GM21786 (cell line): ENCODE data around the gene ZGPAT.
"Not testable (repeated sequence)": the region's sequence is repeated elsewhere in the genome, so short reads cannot be mapped to it uniquely, and the experiment has no call there.

Source experiments
- ATAC-seq: cut with Tn5 transposase; IDR thresholded peaks from one replicate; pipeline ENCODE4 v1.9.1; 2021; ENCODE audit not compliant: unreplicated experiment

The ZGPAT gene

DNA sequence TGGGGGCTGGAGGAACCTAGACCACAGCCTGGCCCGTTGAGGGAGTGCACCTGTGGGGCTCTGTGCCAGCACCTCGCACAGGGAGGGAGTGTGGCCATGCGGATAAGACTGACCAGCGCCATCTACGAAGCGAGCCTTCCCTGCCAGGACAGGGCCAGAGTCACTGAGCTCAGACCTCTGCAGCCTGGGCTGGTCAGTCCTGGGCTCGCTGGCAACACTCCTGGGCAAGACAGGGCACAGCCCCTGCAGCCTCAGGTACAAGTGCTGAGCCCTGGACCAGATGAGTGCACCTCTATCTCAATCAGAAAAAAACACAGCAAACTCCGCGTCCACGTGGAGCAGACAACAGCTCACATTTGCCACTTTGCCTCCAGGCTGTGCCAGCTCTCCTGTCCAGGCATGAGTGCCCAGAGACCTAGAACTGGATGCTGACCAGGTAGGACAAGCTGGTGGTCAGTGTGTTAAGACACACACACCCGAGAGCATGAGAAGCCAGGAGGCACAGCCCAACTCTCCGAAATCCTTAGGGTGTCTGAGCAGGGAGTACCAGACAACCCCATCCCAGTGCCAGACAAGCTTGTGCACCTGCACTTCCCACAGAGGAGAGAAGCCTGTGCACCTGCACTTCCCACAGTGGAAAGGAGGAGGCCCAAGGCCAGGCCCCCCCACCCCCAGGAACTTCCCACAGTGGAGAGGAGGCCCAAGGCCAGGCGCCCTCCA is 4.9 kb upstream of the ZGPAT start:
- ATAC-seq = no peak

DNA sequence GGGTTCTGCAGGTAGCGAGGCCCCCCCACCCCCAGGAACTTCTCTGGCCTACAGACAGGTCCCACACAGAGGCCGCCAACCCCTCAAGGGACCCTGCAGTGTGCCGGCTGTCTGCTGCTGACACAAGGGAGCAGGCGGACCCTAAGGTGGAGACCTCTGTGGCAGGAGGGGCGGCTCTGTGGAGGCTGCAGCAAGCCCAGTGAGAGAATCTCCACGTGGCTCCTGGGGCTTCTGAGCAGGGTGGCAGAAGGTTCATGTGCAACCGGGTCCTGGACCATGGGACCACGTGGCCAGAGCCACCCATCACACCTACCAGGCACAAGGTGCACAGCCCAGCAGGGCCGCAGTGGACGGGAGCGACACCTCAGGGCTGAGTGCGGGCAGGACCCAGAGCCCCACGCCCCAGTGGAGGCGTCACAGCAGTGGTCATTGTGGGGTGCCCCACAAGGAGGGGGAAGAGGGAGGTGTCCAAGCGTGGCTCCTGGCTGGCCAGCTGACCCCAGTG is 4.3 kb upstream of the ZGPAT start:
- no peak for ATAC-seq

DNA sequence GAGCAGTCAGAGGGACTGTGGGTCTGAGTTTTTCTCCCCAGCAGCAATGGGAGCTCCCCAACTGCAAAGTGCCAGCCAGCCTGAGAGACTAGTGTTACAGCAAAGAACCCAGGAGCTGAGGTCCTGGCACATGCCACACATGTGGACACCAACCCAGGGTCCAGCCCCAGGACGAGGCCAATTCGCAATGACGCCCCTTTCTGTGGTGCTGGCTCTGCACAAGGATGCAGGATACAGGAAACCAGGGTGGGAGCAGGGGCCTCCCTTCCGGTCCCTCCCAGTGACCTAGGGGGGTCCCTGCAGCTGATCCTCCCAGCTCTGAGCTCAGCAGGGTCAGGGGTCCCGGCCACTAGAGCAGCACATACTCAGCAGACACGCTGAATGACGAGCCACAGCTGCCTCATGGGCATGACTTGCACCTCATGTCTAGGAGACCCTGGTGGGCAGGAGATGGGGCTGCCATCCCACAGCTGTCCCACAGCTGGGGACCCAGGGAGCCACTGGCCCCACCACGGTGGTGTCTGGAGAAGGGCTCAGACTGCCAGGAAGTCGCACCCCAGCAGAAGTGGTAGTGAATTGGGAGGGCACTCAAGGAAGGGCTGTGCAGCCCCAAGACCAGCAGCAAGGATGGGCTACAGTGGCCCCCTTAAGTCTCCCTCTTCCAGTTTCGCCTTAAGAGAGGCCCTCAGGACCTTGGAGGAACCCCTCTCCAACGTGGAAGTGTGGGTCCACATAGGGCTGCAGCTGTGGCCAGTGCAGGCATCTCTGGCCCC is 3.7 kb upstream of the ZGPAT start:
- no peak for ATAC-seq

DNA sequence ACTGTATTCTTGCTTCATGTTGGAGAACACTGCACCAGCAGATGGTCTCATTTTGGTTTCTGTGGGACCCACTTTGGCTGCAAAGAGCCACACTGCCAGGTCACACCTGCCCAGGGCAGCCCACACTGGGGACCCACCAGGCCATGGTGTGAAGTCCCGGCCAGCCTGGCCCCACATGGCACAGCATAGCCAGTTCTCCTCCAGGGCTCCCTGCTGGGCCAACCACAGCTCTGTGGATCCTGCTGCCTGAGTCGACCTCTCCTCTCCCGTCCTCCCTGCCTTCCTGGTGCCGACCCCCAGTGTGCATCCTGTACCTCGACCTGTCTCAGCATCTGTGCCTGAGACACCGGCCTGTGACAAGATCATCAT is 3.1 kb upstream of the ZGPAT start:
- ATAC-seq = no peak

DNA sequence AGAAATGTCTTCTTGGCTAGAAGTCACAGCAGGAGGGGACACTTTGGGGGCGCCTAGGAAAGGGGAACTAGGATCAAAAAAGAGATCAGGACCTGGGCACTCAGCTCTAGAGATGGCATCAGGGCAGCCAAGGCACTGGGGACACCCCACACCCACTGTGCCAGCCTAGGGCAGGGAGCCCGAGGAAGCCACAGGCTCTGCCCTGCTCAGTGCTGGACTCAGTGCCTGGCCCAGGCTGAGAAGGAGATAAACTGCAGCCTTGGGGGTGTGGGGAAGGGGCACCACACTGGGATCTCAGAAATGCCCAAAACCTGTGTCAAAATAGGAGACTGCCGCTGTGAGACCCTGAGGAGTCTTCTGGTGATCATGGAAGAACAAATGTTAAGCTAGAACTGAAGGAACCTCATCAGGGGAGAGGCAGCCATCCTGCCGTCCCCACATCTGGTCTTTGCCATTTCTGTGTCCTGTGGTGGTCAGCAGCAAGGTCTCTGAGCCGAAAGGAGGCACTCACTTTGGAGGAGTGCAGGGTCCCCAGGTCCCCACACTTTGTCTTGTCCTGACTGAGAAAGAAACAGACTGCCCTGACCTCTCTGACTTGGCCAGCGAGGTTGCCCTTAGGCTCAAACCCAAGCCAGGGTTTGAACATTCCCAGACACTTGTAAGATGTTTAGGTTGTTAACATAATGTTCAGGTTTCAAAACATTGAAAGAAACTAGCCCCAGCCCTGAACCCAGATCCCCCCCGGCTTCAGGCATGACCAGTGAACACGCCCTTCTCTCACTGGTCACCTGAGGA is 2.4 kb upstream of the ZGPAT start:
- no peak for ATAC-seq

DNA sequence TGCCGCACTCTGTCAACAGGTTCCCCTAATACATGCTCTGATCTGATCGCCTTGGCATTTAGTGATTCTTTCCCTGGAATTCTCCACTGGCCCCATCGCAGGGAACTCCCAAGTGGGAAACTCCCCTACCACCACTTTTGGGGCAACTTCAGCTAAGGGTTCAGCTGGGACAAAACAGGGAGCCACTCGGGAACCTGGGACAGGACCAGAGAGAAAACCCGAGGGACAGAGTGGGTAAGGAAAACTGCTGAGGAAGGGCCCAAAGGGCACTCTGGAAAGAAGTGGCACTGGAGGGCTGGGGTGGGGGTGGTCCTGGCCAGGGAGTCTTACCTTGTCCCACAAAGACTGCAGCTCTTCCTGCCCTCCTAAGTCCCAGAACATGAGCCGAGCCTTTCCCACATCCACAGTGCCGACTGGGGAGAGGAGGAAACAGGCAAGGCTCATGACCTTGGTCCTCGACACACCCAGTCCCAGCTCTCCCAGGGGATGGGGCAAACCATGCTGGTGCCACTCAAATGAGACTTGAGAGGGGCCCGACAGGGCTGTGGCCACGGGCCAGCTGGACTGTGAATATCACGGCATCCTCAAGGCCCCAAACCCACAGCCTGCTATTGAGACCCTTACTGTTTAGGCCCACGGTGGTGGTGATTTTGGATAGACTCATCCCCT is 1.7 kb upstream of the ZGPAT start:
- no peak for ATAC-seq

DNA sequence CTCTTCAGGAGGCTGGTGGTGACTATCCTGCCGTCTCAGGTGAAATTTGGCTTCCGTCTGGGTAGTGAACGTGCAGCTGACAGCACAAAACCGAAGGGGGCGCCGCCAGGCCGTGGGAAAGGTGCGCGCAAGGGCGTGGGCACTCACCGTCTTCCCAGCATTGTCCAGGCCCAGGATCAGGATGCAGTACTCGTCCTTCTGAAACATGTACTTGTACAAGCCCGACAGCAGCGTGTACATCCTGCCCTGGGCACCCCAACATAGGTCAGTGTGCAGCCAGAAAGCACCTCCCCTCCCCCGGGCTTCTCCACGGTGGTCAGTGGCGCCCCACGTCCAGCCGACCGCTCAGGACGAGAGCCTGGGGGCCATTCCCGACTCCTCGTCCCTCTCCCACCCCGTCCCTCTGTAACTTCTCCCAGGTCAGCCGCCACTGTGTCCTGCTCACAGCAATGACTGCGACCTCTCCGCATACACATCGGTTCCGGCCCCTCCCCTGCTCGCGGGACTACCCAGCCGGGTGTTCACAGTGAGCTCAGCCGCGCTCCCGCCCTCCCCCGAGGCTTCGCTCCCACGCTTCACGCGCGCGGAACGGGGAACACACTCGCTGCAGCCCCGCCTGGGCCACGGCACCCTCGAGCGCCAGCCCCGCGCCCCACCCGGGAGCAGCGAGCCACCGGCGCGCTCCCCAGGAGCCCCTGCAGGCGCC is 834 bp upstream of the ZGPAT start:
- ATAC-seq = peak; percentile 8

DNA sequence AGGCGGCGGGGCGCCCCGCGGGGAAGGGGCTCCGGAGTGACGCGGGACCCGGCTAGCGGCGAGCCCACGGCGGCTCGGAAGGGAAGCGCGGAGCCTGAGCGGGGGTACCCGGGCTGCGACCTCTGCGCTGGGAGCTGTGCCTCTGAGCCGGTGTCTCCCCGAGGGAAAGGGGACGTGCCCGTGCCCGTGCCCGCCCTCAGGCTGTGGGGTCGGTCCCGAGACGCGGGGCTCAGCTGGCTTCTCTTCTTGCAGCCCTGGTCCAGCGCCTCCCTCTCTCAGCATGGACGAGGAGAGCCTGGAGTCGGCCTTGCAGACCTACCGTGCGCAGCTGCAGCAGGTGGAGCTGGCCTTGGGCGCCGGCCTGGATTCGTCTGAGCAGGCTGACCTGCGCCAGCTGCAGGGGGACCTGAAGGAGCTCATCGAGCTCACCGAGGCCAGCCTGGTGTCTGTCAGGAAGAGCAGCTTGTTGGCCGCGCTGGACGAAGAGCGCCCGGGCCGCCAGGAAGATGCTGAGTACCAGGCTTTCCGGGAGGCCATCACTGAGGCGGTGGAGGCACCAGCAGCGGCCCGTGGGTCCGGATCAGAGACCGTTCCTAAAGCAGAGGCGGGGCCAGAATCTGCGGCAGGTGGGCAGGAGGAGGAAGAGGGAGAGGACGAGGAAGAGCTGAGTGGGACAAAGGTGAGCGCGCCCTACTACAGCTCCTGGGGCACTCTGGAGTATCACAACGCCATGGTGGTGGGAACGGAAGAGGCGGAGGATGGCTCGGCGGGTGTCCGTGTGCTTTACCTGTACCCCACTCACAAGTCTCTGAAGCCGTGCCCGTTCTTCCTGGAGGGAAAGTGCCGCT is 686 bp downstream of the ZGPAT start:
- peak; percentile 24 for ATAC-seq

DNA sequence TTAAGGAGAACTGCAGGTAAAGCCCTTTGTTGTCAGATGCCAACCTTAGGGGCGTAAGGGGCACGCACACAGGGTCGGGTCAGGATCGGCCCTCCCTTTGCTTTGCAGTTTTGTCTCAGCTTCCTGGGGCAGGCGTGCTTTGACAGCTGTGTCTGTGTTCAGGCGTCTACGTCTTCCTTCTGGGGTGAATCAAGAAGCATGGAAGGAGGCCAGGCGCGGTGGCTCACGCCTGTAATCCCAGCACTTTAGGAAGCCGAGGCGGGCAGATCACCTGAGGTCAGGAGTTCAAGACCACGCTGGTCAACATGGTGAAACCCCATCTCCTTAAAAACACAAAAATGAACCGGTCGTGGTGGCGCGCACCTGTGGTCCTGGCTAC is 1.3 kb downstream of the ZGPAT start:
- no peak for ATAC-seq

DNA sequence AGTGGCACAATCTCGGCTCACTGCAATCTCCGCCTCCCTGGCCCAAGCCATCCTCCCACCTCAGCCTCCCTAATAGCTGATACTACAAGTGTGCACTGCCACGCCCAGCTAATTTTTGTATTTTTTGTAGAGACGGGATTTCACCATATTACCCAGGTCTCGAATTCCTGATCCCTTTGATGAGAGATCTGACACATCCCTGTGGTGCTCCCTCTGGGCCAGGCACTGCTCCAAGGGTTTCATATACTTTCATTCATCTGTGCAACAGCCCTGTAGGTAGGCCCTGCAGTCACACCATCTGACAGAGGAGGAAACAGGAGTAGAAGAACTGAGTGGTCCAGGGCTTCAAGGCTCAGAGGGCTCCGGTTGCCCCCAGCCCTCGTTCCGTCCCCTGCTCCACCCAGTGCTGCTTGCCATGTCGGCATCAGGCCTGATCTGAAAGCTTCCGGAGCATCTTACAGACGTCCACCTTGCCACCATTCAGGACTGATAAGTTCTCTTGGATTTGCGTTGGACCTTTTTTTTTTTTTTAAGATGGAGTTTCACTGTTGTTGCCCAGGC is 3.3 kb downstream of the ZGPAT start:
- ATAC-seq = no peak

DNA sequence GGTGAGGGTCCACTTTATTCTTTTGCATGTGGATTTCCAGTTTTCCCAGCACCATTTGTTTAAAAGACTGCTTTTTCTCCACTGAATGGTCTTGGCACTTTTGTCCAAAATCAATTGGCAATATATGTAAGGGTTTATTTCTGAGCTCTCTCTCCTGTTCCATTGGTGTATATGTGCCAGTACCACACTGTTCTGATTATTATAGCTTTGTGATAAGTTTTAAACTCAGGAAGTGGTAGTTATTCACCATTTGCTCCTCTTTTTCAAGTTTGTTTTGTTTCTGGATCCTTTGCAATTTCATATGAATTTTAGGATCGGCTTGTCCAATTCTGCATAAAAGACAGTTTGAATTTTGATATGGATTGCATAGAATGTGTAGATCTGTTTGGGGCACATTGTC is 4.4 kb downstream of the ZGPAT start:
- no peak for ATAC-seq

DNA sequence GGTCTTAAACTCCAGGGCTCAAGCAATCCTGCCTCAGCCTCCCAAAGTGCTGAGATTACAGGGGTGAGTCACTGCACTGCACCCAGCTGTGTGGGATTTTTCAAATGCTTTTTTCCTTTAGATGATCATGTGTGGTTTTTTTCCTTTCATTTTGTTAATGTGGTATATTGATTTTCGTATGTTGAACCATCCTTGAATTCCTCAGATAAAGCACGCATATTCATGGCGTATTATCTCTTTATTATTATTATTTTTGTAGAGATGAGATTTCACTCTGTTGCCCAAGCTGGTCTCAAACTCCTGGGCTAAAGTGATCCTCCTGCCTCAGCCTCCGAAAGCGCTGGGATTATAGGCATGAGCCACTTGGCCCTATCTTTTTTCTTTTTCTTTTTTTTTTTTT is 7.0 kb downstream of the ZGPAT start:
- no peak for ATAC-seq

DNA sequence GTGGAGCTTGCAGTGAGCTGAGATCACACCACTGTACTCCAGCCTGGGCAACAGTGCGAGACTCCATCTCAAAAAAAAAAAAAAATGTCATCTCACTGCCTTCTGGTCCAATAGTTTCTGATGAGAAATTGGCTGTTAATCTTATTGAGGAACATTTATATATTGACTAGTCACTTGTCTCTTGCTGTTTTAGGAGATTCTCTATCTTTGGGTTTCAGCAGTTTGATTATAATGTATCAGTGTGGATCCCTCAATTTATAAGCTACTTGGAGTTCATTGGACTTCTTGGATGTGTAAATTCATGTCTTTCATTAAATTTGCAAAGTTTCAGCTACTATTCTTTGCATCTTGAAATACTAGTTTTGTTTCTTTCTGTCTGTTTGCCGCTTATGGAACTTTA is 11.2 kb downstream of the ZGPAT start:
- ATAC-seq = no peak

DNA sequence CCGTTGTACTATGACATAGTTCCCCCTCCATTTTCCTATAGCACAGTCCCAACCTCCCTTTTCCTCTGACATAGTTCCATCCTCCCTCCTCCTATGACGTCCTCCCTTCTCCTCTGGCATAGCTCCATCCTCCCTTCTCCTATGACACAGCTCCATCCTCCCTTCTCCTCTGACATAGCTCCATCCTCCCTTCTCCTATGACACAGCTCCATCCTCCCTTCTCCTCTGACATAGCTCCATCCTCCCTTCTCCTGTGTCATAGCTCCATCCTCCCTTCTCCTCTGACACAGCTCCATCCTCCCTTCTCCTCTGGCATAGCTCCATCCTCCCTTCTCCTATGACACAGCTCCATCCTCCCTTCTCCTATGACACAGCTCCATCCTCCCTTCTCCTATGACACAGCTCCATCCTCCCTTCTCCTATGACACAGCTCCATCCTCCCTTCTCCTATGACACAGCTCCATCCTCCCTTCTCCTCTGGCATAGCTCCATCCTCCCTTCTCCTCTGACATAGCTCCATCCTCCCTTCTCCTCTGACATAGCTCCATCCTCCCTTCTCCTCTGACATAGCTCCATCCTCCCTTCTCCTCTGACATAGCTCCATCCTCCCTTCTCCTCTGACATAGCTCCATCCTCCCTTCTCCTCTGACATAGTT is 15.3 kb downstream of the ZGPAT start:
- ATAC-seq = not testable (repeated sequence)

DNA sequence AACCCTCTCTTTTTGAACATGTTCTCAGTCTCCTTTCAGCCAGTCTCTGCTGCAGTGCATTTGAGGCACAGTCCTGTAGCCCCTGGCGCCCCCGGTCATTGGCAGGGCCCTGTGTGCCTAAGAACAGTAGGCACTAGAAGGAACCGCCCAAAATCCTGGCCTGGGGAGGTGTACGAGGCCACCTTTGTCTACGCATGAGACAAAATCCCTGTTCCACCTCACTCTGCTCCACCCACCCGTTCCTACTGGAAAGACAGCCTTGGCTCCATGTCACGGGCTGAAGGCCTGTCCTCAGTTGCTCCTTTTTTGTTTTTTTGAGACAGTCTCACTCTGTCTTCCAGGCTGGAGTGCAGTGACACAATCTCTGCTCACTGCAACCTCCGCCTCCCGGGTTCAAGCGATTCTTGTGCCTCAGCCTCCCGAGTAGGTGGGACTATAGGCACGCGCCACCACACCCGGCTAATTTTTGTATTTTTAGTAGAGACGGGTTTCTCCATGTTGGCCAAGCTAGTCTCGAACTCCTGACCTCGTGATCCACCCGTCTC is 22.4 kb downstream of the ZGPAT start:
- ATAC-seq = not testable (repeated sequence)

DNA sequence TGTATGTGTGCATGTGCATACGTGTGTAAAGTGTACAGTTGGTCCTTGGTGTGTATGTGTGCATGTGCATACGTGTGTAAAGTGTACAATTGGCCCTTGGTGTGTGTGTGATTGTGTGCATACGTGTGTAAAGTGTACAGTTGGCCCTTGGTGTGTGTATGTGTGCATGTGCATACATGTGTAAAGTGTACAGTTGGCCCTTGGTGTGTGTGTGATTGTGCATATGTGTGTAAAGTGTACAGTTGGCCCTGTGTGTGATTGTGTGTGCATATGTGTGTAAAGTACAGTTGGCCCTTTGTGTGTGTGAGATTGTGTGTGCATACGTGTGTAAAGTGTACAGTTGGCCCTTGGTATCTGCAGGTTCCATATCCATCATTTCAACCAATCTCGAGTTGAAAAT is 23.6 kb downstream of the ZGPAT start:
- ATAC-seq = no peak

DNA sequence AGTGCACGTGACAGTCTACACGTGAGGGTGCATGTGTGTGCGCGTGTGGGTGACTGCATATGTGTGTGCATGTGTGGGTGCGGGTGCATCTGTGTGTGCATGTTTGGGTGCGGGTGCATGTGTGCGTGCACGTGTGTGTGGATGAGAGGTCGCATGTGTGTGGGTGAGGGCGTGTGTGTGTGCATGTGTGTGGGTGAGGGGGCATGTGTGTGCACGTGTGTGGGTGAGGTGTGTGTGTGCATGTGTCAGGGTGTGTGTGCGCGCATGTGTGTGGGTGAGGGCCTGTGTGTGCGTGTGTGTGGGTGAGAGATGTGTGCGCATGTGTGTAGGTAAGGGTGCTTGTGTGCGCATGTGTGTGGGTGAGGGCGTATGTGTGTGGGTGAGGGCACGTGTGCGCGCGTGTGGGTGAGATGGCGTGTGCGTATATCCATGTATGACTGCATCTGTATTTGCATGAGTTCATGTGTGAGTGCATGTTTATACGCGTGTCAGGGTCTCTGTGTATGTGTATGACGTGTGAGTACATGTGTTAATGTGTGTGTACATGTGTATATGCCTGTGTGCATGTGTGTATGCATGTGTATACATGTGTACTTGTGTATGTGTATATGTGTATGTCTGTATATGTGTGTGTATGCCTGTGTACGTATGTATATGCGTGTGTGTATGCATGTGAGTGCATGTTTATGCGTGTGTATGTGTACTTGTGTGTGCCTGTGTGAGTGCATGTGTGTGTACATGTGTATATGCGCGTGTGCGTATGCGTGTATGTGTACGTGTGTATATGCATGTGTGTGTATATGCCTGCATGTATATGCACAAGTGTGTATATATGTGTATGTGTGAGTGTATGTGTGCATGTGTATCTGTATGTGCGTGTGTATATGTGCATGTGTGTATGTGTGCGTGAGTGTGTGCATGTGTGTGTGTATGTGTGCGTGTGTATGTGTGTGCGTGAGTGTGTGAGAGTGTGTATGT is 24.6 kb downstream of the ZGPAT start:
- no peak for ATAC-seq
